ENCODE measurements around the gene TSC2.
A peak's percentile ranks its signal among the peaks of the same experiment; 100 is the strongest.
"Not testable (repeated sequence)": the region's sequence is repeated elsewhere in the genome, so short reads cannot be mapped to it uniquely, and the experiment has no call there.

The TSC2 gene

DNA sequence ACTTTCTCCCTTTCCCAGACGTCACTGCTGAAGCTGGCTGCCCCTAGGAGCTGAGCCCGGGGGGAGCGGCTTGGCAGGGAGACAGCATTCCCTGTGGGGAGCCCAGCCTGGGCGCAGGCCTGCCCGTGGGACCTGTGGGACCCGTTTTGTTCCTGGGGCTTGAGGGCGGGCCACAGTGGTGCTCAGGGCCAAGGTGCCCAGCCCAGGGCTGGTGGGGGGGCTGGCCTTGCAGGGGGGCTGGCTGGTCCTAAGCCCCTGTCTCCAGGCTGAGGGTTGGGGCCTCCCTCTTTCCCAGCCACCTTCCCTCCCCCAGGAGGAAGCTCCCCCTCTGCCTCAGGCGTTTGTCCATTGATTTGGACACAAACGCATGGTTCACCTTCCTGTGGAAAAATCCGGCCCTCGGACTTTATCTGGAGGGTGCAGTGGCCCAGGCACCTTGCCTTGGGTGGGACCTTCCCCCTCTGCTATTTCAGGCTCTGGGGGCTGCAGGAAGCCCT lies 16.7 kb upstream of the TSC2 start:
- no peak for DNase-seq

DNA sequence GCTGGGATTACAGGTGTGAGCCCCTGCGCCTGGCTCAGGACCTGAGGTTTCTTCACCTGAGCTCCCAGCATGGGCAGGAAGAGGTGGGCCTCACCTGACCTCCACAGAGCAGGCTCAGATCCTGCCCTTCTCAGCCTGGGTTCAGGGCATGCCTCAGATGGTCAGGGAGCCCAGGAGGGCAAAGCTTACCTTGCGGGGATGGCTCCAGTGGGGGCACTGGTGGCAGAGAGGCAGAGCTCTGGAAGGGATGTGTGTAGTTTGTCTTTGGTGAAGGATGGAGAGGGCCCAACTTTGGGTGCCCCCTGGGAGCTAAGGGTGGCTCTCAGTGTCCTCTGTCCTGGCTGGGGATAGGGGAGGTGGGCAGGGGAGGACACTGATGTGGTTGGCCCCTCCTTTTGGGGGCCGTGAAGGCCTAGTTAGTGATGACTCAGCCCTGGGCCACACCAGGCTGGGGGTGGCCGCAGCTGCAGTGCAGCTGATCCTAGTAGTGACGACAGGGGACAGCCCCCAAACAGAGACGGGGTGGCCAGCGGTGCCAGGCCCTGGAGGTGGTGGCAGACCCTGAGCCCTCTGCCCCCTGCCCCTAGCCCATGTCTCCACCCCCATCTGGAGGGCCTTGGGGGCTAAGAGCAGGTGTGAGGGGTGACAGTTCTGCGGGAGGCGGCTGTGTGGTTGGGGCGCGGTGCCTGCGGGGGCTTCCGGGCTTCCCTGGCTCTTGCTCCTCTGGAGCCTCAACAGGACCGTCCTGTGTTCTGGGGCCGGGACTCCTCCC lies 15.3 kb upstream of the TSC2 start:
- peak in 1 of 3 donors; percentile 37 for DNase-seq

DNA sequence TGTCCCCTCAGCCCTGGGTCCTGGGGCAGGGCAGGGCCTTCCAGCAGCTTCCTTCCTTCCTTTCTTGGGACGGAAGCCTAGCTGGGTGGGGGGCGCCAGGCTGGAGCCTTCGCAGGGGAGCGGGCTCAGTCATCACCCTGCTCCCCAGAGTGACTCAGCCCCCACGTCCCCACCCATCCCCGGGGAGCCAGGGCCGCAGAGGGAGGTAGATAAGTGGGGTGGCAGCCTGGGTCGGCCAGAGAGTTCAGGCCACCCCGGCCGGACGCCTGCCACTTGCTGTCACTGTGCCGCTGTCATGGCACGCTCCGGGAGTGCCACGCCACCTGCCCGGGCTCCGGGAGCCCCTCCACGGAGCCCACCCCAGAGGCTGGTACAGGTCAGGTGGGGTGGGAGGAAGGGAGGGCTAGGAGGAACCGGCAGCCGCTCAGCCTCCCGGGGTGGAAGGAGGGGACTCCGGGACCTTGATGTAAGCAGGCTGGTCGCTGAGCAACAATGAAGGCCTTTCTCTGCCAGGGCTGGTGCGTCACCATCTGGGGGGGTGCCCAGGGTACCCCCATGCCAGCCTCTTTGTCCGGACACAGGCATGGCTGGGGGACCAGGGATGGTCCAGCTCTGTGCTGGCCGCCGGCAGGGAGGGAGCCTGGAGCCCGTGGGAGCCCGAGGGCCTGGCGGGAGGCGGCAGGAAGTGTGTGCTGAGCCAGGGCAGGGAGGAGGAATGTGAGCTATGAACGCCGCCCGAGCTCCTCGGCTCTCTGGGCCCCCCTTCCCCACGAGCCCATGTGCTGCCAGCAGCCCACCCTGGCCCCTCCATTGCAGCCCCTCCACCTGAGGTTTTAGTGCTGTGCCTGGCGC lies 14.5 kb upstream of the TSC2 start:
- peak; percentile 49 to 57 (median 57) for DNase-seq

DNA sequence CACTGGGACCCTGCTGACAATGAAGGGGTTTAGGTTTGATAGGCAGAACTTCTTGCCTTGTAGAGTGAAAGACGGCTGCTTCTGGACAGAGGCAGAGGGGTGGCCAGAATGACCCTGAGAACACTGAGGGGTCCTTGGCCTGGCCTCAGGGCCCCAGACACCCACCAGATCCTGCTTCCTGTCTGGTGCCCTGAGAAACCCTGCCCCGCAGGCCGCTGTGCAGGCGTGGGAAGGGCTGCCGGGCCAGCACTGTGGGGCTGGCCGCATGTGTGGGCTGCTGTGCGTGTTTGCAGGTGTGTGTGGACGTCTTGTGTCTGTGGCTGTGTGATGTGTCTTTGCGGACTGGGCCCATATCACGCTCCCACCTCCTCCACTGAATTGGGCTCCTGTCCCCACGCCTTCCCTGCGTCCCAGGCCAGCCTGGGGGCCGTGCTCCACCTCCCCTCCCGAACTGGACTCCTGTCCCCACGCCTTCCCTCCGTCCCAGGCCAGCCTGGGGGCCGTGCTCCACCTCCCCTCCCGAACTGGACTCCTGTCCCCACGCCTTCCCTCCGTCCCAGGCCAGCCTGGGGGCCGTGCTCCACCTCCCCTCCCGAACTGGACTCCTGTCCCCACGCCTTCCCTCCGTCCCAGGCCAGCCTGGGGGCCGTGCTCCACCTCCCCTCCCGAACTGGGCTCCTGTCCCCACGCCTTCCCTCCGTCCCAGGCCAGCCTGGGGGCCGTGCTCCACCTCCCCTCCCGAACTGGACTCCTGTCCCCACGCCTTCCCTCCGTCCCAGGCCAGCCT lies 13.7 kb upstream of the TSC2 start:
- DNase-seq: not testable (repeated sequence)

GRCh38 chr16:2034696-2035430 lies 12.9 kb upstream of the TSC2 start:
- DNase-seq: no peak

DNA sequence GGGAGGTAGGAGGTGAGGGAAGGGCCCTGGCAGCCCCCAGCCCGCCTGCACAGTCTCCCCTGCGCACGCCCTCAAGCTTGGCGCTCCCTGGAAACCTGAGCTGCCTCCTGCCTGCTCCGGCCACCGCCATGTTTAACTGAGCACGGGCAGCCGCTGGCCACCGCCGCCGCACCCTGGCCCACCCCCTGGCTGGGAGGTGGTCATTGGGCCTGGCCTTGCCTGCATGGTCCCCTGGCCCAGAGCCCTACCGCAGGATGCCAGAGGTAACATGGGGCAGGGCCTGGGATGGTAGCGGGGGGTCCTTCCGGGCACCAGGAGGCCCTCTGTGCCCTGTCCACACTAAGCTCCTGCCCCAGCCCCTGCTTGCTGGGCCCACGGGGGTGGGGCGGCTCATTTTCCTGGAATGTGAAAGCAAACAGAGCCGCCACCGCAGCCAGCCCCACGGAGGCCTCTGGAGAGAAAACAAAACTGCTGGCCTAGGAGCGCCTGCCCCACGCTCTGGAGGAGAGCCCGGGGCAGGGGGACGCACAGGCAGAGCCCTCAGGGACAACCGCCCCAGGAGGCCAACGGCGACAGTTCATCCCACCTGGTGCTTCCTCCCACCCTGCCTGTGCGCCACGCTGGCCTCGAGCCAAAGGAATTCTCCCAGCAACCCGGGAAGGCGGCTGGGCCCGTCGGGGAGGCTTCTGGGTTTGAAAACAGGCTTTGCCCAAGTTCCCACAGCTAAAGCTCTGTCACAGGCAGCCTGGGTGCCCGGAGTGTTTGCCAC lies 12.2 kb upstream of the TSC2 start:
- DNase-seq: no peak

DNA sequence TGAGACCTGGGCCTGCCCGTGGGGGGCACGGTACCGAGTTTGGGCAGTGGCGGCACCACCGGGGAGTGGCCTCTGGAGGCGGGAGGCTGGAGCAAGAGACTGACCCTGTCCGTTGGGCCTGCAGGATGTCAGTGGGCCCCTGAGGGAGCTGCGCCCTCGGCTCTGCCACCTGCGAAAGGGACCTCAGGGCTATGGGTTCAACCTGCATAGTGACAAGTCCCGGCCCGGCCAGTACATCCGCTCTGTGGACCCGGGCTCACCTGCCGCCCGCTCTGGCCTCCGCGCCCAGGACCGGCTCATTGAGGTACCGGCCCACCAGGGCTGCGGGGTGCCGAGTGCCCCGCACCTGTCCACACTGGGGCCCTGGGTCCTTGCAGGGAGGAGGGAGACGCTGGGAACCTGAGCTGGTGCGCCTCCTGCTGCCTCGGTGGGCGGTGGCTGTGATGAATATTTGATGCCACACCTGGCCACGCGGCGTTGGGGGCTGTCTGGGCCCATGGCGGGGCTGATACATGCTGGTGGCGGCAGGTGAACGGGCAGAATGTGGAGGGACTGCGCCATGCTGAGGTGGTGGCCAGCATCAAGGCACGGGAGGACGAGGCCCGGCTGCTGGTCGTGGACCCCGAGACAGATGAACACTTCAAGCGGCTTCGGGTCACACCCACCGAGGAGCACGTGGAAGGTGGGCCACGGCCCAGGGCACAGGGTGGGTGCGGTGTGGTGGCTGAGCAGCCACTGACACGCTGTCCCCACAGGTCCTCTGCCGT lies 11.4 kb upstream of the TSC2 start:
- DNase-seq: no peak

- DNase-seq: no peak
Observed at GRCh38 chr16:2037115-2037514, 10.7 kb upstream of the TSC2 start.

DNA sequence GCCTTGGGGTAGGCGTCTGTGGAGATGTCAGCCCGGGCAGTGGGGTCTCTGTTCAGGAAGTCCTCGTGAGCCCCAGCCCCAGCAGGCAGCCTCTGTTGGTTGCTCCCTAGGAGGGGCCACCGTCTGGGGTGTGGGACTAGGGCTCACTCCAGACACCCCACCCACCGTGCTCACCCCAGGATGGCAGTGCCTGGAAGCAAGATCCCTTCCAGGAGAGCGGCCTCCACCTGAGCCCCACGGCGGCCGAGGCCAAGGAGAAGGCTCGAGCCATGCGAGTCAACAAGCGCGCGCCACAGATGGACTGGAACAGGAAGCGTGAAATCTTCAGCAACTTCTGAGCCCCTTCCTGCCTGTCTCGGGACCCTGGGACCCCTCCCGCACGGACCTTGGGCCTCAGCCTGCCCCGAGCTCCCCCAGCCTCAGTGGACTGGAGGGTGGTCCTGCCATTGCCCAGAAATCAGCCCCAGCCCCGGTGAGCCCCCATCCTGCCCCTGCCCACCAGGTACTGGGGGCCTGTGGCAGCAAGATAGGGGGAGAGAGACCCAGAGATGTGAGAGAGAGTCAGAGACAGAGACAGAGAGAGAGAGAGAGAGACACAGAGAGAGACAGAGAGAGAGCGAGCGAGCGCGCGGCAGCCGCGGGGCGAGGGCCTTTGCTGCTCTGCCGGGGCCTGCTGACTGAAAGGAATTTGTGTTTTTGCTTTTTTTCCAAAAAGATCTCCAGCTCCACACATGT lies 10.0 kb upstream of the TSC2 start:
- no peak for DNase-seq

GRCh38 chr16:2038382-2039231 lies 9.2 kb upstream of the TSC2 start:
- no peak for DNase-seq

DNA sequence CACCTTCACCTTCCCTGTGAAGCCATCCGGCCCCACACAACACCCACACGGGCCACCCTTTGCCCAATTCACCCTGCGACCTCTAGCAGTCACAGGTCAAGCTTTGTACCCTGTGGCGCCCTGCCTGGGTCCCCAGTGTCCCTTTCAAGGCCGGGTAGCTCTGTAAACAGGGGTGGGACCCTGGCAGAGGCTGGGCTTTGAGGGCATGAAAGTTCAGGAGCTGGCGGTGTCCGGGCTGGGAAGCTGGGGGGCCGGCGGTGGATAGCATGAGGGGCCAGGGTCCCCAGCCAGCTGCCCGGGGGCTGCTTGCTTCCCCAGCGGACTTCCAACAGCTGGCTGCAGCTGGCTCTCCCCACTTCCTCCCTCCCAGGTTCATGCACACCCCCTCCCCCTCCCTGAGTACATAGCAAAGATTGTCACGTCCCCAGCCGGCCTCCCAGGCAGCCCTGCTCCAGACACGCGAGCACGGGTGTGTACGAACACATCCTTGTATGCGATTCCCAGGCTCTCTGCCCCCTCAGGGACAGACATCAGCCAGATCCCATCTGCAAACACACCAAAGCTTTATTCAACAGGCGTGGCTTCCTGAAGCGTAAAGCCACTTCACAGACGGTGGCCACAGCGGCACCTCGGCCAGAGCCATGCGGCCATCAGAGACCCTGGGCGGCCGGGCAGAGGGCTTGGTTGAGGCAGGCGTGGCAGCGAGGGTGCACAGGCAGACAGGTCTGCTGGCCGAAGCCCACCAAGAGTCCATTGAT lies 8.3 kb upstream of the TSC2 start:
- no peak for DNase-seq

DNA sequence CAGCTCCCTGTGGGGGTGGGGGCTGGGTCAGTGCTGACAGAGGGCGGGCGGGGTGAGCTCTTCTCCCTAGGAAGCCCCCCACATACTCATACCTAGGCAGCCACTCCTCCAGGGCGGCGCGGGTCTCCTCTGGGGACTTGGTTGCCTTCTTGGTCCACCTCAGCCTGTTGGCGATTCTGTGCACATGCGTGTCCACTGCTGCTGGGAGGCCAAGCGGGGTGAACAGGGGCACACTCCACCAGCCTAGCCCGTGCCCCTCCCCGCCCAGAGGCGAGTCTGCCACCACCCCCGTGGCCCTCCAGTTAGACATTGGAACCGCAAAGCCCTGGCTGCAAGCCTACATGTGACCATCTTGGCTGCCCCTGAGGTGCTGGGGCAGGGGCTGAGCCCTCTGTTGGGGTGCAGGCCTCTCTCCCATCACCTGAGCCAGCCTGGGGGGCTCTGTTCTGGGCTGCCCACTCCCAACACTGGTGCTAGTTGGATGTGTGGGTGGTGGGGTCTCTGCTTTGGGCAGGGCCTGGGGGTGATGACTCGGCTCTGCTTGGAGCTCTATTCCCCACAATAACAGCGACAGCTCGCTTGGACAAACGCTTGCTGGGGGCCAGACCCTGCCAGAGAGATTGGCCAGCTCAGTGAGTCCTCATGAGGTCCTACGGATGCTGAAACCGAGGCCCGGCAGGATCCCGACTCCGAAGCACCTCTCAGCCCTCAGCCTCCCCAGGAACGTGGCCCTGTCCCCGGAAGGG lies 7.6 kb upstream of the TSC2 start:
- no peak for DNase-seq

- no peak for DNase-seq
Observed at GRCh38 chr16:2040787-2041522, 6.8 kb upstream of the TSC2 start.

- DNase-seq: no peak
Observed at GRCh38 chr16:2042171-2042985, 5.4 kb upstream of the TSC2 start.

- peak in 2 of 3 donors; percentile 55 to 72 for DNase-seq
Observed at GRCh38 chr16:2042986-2043666, 4.7 kb upstream of the TSC2 start.
